IPS DF 19.7 (cell line): ENCODE measurements around the gene HADHB.
"Not testable (repeated sequence)": the region's sequence is repeated elsewhere in the genome, so short reads cannot be mapped to it uniquely, and the experiment has no call there.

ENCODE experiments used
- DNase-seq: peaks from one replicate; pipeline ENCODE4 v3.0.0-alpha.2; 2013; ENCODE audit warnings: low read depth, low spot score

Gene HADHB

GRCh38 chr2:26297061-26297460 lies 52.3 kb downstream of the HADHB start:
- no peak for DNase-seq

- DNase-seq: no peak
Measured at GRCh38 chr2:26298286-26298637, 53.5 kb downstream of the HADHB start.

DNA sequence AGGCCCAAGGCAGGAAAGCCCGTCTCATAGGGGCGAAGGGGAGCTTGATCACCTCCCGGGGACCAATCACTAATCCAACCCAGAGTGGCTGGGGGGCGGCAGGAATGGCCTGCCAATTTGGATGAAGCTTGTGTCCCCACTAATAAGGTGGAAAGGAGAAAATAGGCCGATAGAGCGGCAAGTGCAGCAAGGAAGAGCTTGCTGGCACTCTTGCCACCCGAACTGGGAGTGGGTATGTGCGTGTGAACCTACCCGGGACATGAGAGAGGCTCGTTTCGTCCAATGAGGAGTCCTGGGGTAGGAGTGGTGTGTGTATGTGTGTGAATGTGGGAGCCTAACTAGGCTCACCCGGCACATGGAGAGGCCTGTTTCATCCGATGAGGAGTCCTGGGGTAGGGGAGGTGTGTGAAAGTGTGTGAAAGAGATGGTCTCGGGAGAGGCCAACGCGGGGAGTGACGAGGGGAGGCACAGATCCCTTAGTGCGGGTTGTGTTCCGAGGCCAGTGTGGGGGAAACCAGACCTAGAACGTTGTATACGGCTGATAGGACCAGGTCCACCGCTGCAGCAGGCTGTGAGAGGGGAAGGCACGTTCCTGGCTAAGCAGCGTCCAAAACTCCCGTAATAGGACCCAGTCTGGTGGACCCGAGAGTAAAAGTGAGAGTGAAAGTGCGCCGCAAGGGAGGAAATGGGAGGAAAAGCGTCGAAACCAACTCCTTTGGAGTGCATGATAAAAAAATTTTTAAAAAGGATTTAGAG lies 54.1 kb downstream of the HADHB start:
- DNase-seq: no peak

DNA sequence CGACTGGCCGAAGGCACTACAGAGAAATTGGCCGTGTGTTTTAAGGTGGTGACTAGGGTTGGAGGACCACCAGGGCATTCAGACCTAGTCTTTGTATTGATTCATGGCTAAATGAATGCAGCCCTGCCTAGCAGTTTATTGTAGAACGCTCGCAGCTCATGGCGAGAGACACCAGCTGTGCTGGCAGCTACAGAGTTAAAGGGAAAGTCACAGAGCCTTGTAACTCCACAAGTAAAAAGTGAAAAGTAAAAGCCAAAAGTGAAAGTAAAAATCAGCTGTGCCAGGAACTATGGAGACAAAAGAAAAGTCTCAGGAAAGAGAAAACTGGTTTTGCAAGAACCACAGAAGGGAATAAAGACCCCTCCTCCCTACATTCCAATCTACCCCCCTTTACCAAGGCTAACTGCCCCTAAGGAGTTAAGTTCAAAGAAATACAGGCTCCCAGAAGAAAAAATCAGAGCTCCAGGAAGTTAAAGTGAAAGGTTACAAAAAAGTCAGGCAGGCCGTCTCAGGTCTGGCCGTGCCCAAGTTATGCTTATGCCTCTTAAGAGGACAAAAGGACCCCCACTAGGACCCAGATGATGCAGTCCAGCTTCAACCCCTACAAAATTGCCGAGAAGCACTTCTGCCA lies 54.8 kb downstream of the HADHB start:
- peak; percentile 73 for DNase-seq

- DNase-seq: no peak
Measured at GRCh38 chr2:26300234-26300925, 55.6 kb downstream of the HADHB start.

DNA sequence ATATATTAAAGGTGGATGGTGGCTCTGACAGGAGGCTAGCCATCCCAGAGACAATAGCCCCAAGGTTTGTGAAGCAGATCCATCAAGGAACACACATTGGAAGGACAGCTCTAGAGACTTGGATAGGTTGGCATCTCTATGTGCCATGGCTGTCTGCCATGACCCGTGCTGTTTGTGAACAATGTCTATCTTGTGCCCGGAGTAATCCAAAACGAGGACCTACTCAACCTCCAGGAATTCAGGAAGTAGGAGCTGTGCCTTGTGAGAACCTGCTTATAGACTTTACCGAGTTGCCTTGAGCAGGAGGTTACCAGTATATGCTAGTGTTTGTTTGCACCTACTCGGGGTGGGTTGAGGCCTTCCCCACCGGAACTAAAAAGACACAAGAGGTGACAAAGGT lies 58.1 kb downstream of the HADHB start:
- DNase-seq: no peak

- not testable (repeated sequence) for DNase-seq
Measured at GRCh38 chr2:26305094-26305493, 60.4 kb downstream of the HADHB start.

- DNase-seq: no peak
Measured at GRCh38 chr2:26305540-26305939, 60.8 kb downstream of the HADHB start.

DNA sequence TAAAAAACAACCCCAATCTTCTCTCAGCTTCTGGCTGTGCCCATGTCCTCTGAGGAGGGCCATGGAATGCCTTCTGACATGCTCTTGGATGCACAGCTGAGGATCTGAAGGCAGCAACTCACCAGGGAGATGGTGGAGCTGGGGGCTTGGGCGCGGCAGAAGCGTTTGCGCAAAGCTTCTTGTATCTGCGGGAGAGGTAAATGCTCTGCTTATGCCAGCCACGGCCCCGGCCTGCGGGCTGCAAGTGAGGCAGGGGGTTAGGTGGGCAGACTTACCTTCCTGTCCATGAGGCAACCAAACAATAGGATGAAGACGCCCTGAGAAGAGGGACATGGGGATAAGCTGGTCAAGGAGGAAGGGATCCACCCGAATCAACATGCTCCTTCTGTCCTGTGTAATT lies 65.2 kb downstream of the HADHB start:
- no peak for DNase-seq

GRCh38 chr2:26312471-26312870 lies 67.7 kb downstream of the HADHB start:
- no peak for DNase-seq

DNA sequence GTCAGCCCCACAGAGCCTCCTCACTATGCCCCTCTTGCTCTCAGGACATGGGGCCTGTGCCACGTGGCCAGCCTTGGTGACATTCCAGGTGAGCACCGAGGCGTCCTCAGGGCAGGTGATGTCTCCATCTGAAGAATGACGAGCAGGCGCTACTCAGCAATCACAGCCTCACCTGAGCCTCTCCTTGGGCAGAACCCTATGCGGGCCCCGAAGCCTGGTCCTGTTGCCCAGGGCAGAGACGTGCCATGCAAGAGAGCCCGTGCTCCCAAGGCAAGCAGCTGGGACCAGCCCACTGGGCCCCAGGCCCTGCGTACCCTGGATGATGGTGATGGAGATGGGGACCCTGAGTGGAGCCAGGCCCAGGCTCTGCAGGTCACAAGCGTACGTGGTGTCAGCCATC lies 68.7 kb downstream of the HADHB start:
- DNase-seq: no peak

- no peak for DNase-seq
Measured at GRCh38 chr2:26314243-26314642, 69.5 kb downstream of the HADHB start.

DNA sequence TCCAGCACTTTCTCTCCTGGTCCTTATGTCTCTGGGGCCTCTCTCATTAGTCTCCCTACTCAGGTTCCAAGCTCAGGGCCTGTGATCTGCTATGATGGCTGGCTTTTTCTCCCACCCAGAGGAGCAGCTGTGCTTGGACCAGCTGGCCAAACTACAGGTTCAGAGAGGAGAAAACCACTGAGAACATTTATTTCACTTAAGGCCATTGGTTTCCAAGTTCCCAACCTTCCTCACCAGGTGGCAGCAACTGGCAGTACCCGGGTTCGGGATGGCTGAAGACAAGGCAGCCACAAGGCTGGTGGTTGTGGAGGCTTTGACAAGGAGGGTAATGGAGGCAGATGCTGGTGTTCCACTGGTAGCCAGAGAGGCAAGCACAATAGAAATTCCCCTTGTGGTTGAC lies 71.3 kb downstream of the HADHB start:
- no peak for DNase-seq

DNA sequence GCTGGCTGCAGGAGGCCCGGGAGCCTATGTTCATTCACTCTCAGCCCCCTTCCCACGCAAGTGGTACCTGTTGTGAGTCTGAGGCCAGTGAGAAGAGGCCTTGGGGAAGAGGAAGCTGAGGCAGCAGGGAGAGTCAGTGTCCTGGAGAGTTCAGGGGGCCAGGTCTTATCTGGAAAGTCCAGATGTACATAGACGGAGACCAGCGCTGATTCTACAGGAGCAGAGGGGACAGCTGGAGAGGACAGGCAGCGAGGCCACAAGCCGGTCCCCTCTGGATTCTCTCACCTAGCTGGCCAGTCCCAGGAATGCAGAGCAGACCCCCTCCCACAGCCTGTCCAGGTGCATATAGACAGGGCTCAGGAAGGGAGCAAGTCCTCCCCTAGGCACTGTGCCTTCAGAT lies 72.1 kb downstream of the HADHB start:
- DNase-seq: no peak

- no peak for DNase-seq
Measured at GRCh38 chr2:26317377-26318105, 72.8 kb downstream of the HADHB start.

DNA sequence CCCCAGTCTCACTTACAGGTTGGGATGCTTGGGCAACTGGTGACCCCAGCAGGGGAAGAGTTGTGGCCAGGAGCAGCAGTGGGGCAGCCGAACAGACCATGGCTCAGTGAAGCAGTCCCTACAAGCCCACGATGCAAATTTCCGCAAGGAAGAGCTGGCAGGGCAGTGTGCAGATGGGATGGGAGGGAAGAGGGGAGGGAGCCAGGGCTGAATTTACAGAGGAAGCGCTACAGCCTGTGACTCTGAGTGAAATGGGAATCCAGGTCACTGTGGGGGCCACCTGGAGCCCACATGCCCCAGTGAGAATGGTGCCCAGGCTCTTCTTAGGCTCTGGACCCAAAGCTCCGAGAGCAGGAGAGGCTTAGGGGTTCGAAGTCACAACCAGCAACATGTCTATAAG lies 74.2 kb downstream of the HADHB start:
- no peak for DNase-seq

GRCh38 chr2:26324479-26324878 lies 79.7 kb downstream of the HADHB start:
- DNase-seq: not testable (repeated sequence)

GRCh38 chr2:26324903-26325302 lies 80.2 kb downstream of the HADHB start:
- no peak for DNase-seq

DNA sequence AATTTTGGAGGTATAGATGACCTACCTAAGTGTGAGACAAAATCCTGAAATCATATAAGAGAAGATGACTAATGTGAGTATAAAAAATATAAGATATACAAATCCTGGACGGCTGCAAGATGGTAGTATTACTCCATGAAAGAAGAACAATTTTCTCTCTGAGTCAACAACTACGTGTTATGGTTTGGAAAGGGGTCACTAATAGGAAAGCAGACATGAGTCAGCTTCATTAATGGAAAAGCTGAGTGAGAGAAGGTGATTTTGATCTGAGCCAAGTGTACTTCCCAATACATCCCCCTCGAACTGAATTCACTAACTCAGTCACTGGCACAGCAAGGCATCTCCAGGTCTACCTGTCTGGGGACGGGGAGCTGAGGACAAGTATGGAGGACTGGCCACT lies 81.1 kb downstream of the HADHB start:
- DNase-seq: no peak

GRCh38 chr2:26326514-26326913 lies 81.8 kb downstream of the HADHB start:
- DNase-seq: no peak

DNA sequence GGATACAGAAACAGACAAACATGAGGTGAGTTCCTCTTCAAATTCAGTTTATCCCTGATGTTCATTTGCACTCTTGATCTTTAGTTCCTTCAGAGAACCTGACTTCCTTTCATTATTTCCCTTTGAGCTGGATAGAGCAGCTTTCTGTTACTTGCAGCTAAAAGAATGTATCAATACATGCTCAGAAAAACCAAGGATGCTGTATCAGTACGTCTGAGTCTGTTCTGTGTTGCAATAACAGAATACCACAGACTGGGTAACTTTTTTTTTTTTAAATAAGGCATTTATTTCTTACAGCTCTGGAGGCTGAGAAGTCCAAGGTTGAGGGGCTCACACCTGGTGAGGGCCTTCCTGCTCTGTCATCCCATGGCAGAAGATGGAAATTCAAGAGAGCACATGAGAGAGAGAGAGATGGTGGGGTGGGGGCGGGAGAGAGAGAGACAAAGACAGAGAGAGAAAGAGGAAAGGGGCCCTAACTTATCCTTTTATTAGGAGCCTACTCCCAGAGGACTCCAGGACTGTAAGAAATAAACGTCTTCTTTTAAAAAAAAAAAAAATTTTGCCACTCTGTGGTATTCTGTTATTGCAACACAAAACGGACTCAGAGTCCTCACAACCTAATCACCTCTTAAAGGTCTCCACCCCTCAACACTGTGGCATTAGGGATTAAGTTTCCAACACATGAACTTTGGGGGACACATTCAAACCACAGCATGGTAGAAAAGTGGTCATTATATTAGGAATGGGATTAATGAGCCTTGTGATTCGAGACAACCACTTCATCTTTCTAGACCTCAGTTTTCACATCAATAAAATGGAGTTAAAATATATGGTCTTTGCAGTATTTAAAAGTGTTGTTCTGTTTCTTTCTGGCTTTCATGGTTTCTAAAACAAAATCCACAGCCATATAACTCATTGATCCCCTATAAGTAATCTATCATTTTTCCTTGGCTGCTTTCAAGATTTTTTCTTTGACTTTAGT lies 82.8 kb downstream of the HADHB start:
- DNase-seq: no peak
